ENCODE results near the gene ATP8A2.

DNA sequence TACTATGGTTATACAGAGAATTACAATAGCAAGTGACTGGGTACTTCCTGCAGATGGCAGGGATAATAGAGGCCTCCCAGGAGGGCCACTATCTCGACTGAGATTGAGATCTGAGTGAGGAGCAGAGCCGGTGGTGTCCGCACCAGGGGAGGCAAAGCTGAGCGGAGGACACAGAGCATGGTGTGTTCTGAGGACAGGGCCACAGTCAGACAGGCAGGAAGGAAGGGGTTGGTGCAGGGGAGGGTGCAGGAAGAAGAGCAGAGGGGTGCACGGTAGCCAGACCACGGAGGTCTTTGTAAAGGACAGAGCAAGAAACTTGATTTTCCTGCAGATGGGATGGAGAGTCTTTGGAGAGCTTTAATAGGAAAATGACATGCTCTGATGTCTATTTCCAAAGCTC is 527.7 kb downstream of the ATP8A2 start:
- TF ChIP-seq, protein P1, sequence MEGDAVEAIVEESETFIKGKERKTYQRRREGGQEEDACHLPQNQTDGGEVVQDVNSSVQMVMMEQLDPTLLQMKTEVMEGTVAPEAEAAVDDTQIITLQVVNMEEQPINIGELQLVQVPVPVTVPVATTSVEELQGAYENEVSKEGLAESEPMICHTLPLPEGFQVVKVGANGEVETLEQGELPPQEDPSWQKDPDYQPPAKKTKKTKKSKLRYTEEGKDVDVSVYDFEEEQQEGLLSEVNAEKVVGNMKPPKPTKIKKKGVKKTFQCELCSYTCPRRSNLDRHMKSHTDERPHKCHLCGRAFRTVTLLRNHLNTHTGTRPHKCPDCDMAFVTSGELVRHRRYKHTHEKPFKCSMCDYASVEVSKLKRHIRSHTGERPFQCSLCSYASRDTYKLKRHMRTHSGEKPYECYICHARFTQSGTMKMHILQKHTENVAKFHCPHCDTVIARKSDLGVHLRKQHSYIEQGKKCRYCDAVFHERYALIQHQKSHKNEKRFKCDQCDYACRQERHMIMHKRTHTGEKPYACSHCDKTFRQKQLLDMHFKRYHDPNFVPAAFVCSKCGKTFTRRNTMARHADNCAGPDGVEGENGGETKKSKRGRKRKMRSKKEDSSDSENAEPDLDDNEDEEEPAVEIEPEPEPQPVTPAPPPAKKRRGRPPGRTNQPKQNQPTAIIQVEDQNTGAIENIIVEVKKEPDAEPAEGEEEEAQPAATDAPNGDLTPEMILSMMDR (IDR thresholded peaks at IDR 0.05 in 4 of 5, conservative IDR thresholded peaks at IDR 0.05 in 1 of 5) = no peak
- TF ChIP-seq POLR2A (IDR thresholded peaks at IDR 0.05) = no peak
